ENCODE results near the gene ZNF410. TPM values are rescaled to one million over a fixed set of nuclear protein-coding genes. Genes with fewer than 3 reads are reported as not detected.
"Not testable (repeated sequence)": the region's sequence is repeated elsewhere in the genome, so short reads cannot be mapped to it uniquely, and the experiment has no call there.

ZNF410 gene
- total and polyA plus RNA-seq, 9 donors = 37.0 to 71.4 (median 54.4) TPM

GRCh38 chr14:73913256-73913655 is 26.6 kb downstream of the ZNF410 start:
- WGBS, 3 donors = 7 to 19% (median 8%) methylated on average over 3 of the region's 3 CpGs
- TF ChIP-seq EP300 (IDR thresholded peaks at IDR 0.05) = no peak
- TF ChIP-seq POLR2A (IDR thresholded peaks at IDR 0.05) = no peak
- TF ChIP-seq CTCF (IDR thresholded peaks at IDR 0.05) = no peak
- H3K4me1 ChIP-seq (ENCODE audit: insufficient read depth) = peaks cover 3% of the 10 kb centered on the region
- H3K4me3 ChIP-seq = no peak overlapping the region
- DNase-seq = no peak
- intact Hi-C loops (cut with DNase I) = no loop called here
- no peaks in the 10 kb centered on the region for H3K9me3 ChIP-seq
- H3K36me3 ChIP-seq = no peaks in the 10 kb centered on the region
- no peaks in the 10 kb centered on the region for H3K27me3 ChIP-seq
- H3K27ac ChIP-seq = peak overlapping the region in 1 of 2 donors; percentile 23

GRCh38 chr14:73916324-73916723 is 29.7 kb downstream of the ZNF410 start:
- Histone ChIP-seq H3K4me3 (no peak overlapping the region), H3K4me1 (ENCODE audit: insufficient read depth) (no peaks in the 10 kb centered on the region), H3K36me3 (no peaks in the 10 kb centered on the region), H3K9me3 (no peaks in the 10 kb centered on the region), H3K27me3 (no peaks in the 10 kb centered on the region), H3K27ac (no peak overlapping the region)
- 63 to 67% (median 66%) methylated on average over 6 of the region's 6 CpGs for WGBS, 3 donors
- no peak for TF ChIP-seq EP300 (IDR thresholded peaks at IDR 0.05)
- no peak for TF ChIP-seq CTCF (IDR thresholded peaks at IDR 0.05)
- no peak for TF ChIP-seq POLR2A (IDR thresholded peaks at IDR 0.05)
- DNase-seq = no peak
- intact Hi-C loops (cut with DNase I) = no loop called here

- H3K9me3 ChIP-seq; H3K36me3 ChIP-seq; H3K4me1 ChIP-seq (ENCODE audit: insufficient read depth); H3K27me3 ChIP-seq; DNase-seq; intact Hi-C loops (cut with DNase I); H3K4me3 ChIP-seq; H3K27ac ChIP-seq: not testable (repeated sequence)
- 96 to 99% (median 98%) methylated on average over 2 of the region's 2 CpGs for WGBS, 3 donors
Observed at GRCh38 chr14:73919457-73919856, 32.8 kb downstream of the ZNF410 start.

- Histone ChIP-seq H3K27ac (no peak overlapping the region), H3K36me3 (no peaks in the 10 kb centered on the region), H3K9me3 (no peaks in the 10 kb centered on the region), H3K27me3 (no peaks in the 10 kb centered on the region), H3K4me3 (no peak overlapping the region), H3K4me1 (ENCODE audit: insufficient read depth) (no peaks in the 10 kb centered on the region)
- 82 to 96% (median 86%) methylated on average over 5 of the region's 5 CpGs for WGBS, 3 donors
- TF ChIP-seq CTCF (IDR thresholded peaks at IDR 0.05) (no peak), EP300 (IDR thresholded peaks at IDR 0.05) (no peak), POLR2A (IDR thresholded peaks at IDR 0.05) (no peak)
- DNase-seq = no peak
- intact Hi-C loops (cut with DNase I) = no loop called here
Observed at GRCh38 chr14:73924337-73924736, 37.7 kb downstream of the ZNF410 start.

GRCh38 chr14:73935666-73936065 is 49.0 kb downstream of the ZNF410 start:
- no peaks in the 10 kb centered on the region for H3K9me3 ChIP-seq
- 61 to 63% (median 62%) methylated on average over 2 of the region's 2 CpGs for WGBS, 3 donors
- DNase-seq = no peak
- H3K36me3 ChIP-seq = no peaks in the 10 kb centered on the region
- TF ChIP-seq EP300 (IDR thresholded peaks at IDR 0.05) (no peak), CTCF (IDR thresholded peaks at IDR 0.05) (peak in 1 of 3 donors; percentile 11)
- no peaks in the 10 kb centered on the region for H3K4me1 ChIP-seq (ENCODE audit: insufficient read depth)
- no peak overlapping the region for H3K4me3 ChIP-seq
- intact Hi-C loops (cut with DNase I) = no loop called here
- no peak overlapping the region for H3K27ac ChIP-seq
- H3K27me3 ChIP-seq = no peaks in the 10 kb centered on the region

Data from ovary (tissue), 9 donors.